MM.1S (cell line): ENCODE results near the gene SPEM3.

Experiments
- EZH2 ChIP-seq: fragments of 300-600 bp; sonication (generic); optimal IDR thresholded peaks from 2 replicates; pipeline ENCODE3; 2017; ENCODE audit warnings: low read depth, mild to moderate bottlenecking, antibody characterized with exemption, low read length, mixed read lengths
- EZH2phosphoT487 ChIP-seq: fragments of 300-600 bp; sonication (generic); IDR thresholded peaks from 2 replicates; pipeline ENCODE4 v1.6.1; 2018; ENCODE audit warnings: antibody characterized with exemption, low read length

DNA sequence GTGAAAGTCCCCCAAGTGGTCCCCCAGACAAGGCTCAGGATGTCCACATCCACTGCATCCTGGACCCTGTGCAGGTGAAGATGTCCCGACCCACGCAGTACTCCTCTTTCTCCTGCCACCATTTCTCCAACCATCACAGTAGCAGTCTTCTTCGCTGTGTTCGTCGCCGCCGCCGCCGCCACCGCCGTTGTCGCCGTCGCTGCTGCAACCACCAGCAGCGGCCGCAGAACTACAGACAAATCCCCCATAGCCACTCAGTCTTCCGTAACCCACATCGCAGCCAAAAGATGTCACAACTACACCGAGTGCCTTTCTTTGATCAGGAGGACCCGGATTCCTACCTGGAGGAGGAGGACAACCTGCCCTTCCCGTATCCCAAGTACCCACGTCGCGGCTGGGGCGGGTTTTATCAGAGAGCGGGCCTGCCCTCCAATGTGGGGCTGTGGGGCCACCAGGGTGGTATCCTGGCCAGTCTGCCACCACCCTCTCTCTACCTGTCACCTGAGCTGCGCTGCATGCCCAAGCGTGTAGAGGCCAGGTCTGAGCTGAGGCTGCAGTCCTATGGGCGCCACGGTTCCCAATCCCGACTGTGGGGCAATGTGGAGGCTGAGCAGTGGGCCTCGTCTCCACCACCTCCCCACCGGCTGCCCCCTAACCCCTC lies 2.3 kb upstream of the SPEM3 start:
- TF ChIP-seq EZH2phosphoT487 (no peak), EZH2 (no peak)
